Upper lobe of left lung (tissue), 6 donors: ENCODE measurements around the gene SIGLEC10. TPM values are rescaled to one million over a fixed set of nuclear protein-coding genes. Genes with fewer than 3 reads are reported as not detected.

Experiments
- ATAC-seq, 2 donors: fragments of 200-7000 bp; cut with Tn5 transposase; one replicate each; pipeline ENCODE4 v1.9.1; 2022; ENCODE audit warnings: mild to moderate bottlenecking in 2 of 2, moderate library complexity in 2 of 2; ENCODE audit not compliant: low FRiP score in 2 of 2
- DNase-seq, 2 donors: peaks; one replicate each; pipeline ENCODE4 v3.0.0-alpha.2; 2019 to 2020
- H3K27ac ChIP-seq, 4 donors: fragments of 200-600 bp; sonication (generic); one replicate each; pipeline ENCODE4 v1.5.1; 2016 to 2019
- H3K27me3 ChIP-seq, 4 donors: fragments of 200-600 bp; sonication (generic); one replicate each; pipeline ENCODE4 v1.5.1; 2017 to 2019
- H3K36me3 ChIP-seq, 4 donors: fragments of 200-600 bp; sonication (generic); one replicate each; pipeline ENCODE4 v1.5.1; 2016 to 2019
- H3K4me1 ChIP-seq, 4 donors: fragments of 200-600 bp; sonication (generic); one replicate each; pipeline ENCODE4 v1.5.1; 2018 to 2019
- H3K4me3 ChIP-seq, 4 donors: fragments of 200-600 bp; sonication (generic); one replicate each; pipeline ENCODE4 v1.5.1; 2017 to 2019; ENCODE audit warnings: mild to moderate bottlenecking in 2 of 4, moderate library complexity in 1 of 4
- H3K9me3 ChIP-seq, 4 donors: fragments of 200-600 bp; sonication (generic); one replicate each; pipeline ENCODE4 v1.5.1; 2018 to 2019
- EP300 ChIP-seq, 4 donors: sonication (generic); formaldehyde crosslinking; IDR thresholded peaks; one replicate each; pipeline ENCODE4 v1.5.1; 2017; ENCODE audit warnings: antibody characterized with exemption in 4 of 4, control low read depth in 2 of 4
- POLR2A ChIP-seq, 4 donors: fragments of 450-650 bp; IDR thresholded peaks; one replicate each; pipeline ENCODE4 v1.5.1; 2016 to 2017; ENCODE audit warnings: antibody characterized with exemption in 4 of 4, mild to moderate bottlenecking in 2 of 4
- POLR2AphosphoS5 ChIP-seq, 2 donors: sonication (generic); formaldehyde crosslinking; IDR thresholded peaks; one replicate each; pipeline ENCODE4 v1.5.1; 2017; ENCODE audit warnings: antibody characterized with exemption in 2 of 2
- WGBS, 2 donors: methylation state at CpG; one replicate each; pipeline ENCODE4 v1.1.5; 2017 to 2018; 5-methylcytosine and 5-hydroxymethylcytosine counted together
- total RNA-seq, 6 donors: library from RNA; depleted of rRNA in 4 of 6; stranded (reverse); fragments of >200 nt in 4 of 6; gene quantifications; one replicate each; pipeline versions ENCODE4 v1.1.0 to v1.2.1, GENCODE V29; 2016 to 2021
- TF ChIP-seq, protein P1 (sequence below), 6 experiments: fragments of 450-650 bp in 4 of 6; fragments of 200-600 bp in 2 of 6; sonication (generic) in 2 of 6; IDR thresholded peaks; one replicate each; pipeline ENCODE4 v1.5.1; 2016 to 2019; ENCODE audit warnings: antibody characterized with exemption in 6 of 6
- donor health status: DM: no; HTN: no; CAD: no; lungs with moderate emphysema.
- donor health status: DM: no; HTN: yes; CAD: no; lungs with severe emphysema.

SIGLEC10 gene
- total RNA-seq, 6 donors from 2014 or later, result 13.2 to 76.5 (median 16.9) TPM

DNA sequence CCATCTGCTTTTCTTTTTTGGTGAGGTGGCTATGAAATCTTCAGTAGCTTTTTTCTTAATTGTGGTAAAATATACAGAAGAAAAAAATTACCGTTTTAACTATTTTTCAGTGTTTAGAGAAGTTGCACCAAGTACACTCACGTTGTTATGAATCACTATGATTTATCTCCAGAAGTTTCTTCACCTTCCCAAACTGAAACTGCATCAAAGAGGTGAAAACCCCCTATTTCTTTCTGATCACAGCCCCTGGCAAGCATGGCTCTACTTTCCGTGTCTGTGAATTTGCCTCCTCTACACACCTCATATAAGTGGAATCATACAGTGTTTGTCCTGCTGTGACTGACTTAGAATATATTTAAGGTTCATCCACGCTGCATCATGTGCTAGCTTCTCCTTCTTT is 15.6 kb upstream of the SIGLEC10 start:
- 52 to 62% methylated on average over 4 of the region's 4 CpGs for WGBS, 2 donors

DNA sequence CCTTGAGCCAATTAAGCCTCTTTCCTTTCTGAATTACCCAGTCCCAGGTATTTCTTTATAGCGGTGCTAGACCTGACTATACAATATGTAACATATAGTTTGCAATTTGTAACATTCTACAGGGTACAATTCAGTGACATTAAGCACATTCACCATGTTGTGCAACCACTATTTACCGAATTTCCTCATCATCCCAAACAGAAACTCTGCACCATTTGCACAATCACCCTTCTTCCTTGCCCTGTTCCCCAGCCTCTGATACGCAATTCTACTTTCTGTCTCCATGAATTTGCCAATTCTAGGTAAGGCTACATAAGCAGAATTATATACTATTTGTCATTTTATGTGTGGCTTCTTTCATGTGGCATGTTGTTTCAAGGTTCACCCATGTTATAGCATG is 13.7 kb upstream of the SIGLEC10 start:
- no peaks in the 10 kb centered on the region for H3K36me3 ChIP-seq
- H3K9me3 ChIP-seq, result no peaks in the 10 kb centered on the region
- H3K27ac ChIP-seq, result peak overlapping the region; percentile 40 to 77 (median 60)
- no peak overlapping the region for H3K4me3 ChIP-seq
- 47 to 50% methylated on average over 3 of the region's 3 CpGs for WGBS, 2 donors
- H3K4me1 ChIP-seq, result peaks cover 0 to 3% (median 0%) of the 10 kb centered on the region in 4 donors
- peak in 1 of 4 donors; percentile 26 for TF ChIP-seq POLR2A (IDR thresholded peaks at IDR 0.05)
- TF ChIP-seq POLR2AphosphoS5 (IDR thresholded peaks at IDR 0.05), result peak; percentile 13 to 78
- TF ChIP-seq, protein P1, sequence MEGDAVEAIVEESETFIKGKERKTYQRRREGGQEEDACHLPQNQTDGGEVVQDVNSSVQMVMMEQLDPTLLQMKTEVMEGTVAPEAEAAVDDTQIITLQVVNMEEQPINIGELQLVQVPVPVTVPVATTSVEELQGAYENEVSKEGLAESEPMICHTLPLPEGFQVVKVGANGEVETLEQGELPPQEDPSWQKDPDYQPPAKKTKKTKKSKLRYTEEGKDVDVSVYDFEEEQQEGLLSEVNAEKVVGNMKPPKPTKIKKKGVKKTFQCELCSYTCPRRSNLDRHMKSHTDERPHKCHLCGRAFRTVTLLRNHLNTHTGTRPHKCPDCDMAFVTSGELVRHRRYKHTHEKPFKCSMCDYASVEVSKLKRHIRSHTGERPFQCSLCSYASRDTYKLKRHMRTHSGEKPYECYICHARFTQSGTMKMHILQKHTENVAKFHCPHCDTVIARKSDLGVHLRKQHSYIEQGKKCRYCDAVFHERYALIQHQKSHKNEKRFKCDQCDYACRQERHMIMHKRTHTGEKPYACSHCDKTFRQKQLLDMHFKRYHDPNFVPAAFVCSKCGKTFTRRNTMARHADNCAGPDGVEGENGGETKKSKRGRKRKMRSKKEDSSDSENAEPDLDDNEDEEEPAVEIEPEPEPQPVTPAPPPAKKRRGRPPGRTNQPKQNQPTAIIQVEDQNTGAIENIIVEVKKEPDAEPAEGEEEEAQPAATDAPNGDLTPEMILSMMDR (IDR thresholded peaks at IDR 0.05), result no peak
- peak in 1 of 4 donors; percentile 51 for TF ChIP-seq EP300 (IDR thresholded peaks at IDR 0.05)
- H3K27me3 ChIP-seq, result no peaks in the 10 kb centered on the region
- DNase-seq (no peak), ATAC-seq (no peak)

More for the DNA sequence above, 15.6 kb upstream of the SIGLEC10 start:
- Histone ChIP-seq H3K4me3 (no peak overlapping the region), H3K36me3 (no peaks in the 10 kb centered on the region), H3K4me1 (no peaks in the 10 kb centered on the region), H3K9me3 (no peaks in the 10 kb centered on the region), H3K27me3 (no peaks in the 10 kb centered on the region), H3K27ac (peak overlapping the region in 2 of 4 donors; percentile 3 to 15)
- TF ChIP-seq POLR2AphosphoS5 (IDR thresholded peaks at IDR 0.05) (no peak), EP300 (IDR thresholded peaks at IDR 0.05) (no peak), POLR2A (IDR thresholded peaks at IDR 0.05) (no peak)
- TF ChIP-seq, protein P1 (IDR thresholded peaks at IDR 0.05), result no peak
- no peak for ATAC-seq
- DNase-seq, result no peak

DNA sequence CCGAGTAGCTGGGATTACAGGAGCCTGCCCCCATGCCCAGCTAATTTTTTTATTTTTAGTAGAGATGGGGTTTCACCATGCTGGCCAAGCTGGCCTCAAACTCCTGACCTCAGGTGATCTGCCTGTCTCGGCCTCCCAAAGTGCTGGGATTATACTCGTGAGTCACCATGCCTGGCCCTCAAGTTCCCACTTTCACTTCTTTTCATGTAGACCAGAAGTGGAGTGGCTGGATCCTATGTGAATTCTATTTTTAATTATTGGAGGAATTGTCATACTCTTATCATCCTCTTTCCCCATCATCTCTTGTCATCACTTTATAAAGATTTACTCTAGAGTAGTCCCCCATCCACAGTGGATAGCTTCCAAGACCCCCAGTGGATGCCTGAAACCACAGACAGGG is 12.8 kb upstream of the SIGLEC10 start:
- ATAC-seq, result no peak
- 54 to 56% methylated on average over 3 of the region's 3 CpGs for WGBS, 2 donors
- H3K4me3 ChIP-seq, result no peak overlapping the region
- no peaks in the 10 kb centered on the region for H3K27me3 ChIP-seq
- no peaks in the 10 kb centered on the region for H3K36me3 ChIP-seq
- H3K9me3 ChIP-seq, result no peaks in the 10 kb centered on the region
- peak overlapping the region in 3 of 4 donors; percentile 54 to 77 (median 65) for H3K27ac ChIP-seq
- DNase-seq, result no peak
- TF ChIP-seq, protein P1 (IDR thresholded peaks at IDR 0.05), result no peak
- TF ChIP-seq EP300 (IDR thresholded peaks at IDR 0.05) (no peak), POLR2A (IDR thresholded peaks at IDR 0.05) (no peak), POLR2AphosphoS5 (IDR thresholded peaks at IDR 0.05) (no peak)
- H3K4me1 ChIP-seq, result peaks cover 0 to 3% (median 0%) of the 10 kb centered on the region in 4 donors

DNA sequence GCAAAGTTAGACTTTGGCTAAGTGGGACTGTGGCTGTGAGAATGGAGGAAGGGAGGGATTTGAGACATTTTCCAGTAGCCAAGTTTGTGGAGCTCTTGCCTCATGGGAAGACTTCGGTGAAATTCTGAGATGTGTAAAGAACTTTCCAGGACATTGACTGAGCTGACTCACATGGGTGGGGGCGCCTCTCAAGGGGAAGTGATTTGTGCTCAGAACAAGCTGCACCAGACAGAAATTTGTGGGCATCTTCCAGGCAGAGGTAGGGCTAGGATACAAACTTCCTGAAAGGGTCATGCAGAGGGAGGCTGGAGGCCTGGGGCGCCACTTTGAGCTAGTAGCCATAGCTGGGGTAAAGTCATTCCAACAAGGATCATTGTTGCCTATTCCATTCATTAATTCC is 9.8 kb upstream of the SIGLEC10 start:
- 58 to 65% methylated on average over 3 of the region's 3 CpGs for WGBS, 2 donors
- Histone ChIP-seq H3K4me3 (no peak overlapping the region), H3K36me3 (no peaks in the 10 kb centered on the region), H3K27me3 (no peaks in the 10 kb centered on the region), H3K4me1 (peaks cover 0 to 3% (median 0%) of the 10 kb centered on the region in 4 donors), H3K27ac (peak overlapping the region in 2 of 4 donors; percentile 49 to 60), H3K9me3 (no peaks in the 10 kb centered on the region)
- TF ChIP-seq POLR2AphosphoS5 (IDR thresholded peaks at IDR 0.05), result no peak
- TF ChIP-seq POLR2A (IDR thresholded peaks at IDR 0.05), result peak in 1 of 4 donors; percentile 37
- ATAC-seq, result peak in 1 of 2 donors; percentile 58
- peak in 1 of 2 donors; percentile 57 for DNase-seq

DNA sequence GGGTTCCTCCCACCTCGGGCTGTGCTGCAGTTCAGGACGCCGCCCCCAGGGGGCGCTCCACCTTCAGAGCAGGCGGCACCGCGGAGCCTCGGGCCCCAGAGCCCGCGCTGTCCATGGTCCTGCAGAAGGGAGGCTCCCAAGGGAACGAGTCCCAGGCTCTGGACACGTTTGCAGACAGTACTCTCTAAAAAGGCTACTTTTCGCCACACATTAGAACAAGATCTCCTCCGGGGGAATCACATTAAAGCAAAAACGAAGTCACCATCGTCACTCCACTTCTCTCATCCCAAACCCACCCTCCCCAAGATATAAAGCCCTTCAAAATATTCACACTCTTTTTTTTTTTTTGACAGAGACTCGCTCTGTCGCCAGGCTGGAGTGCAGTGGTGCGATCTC is 4.6 kb upstream of the SIGLEC10 start:
- ATAC-seq (peak; percentile 90 to 93), DNase-seq (peak; percentile 89 to 98)
- Histone ChIP-seq H3K27ac (peak overlapping the region in 1 of 4 donors; percentile 4), H3K4me1 (peaks cover 0 to 9% (median 3%) of the 10 kb centered on the region in 4 donors), H3K36me3 (no peaks in the 10 kb centered on the region), H3K9me3 (no peaks in the 10 kb centered on the region), H3K27me3 (peaks cover 0 to 3% (median 0%) of the 10 kb centered on the region in 4 donors), H3K4me3 (peak overlapping the region in 1 of 4 donors; percentile 15)
- no peak for TF ChIP-seq POLR2AphosphoS5 (IDR thresholded peaks at IDR 0.05)
- TF ChIP-seq POLR2A (IDR thresholded peaks at IDR 0.05), result no peak
- TF ChIP-seq EP300 (IDR thresholded peaks at IDR 0.05), result no peak
- TF ChIP-seq, protein P1 (IDR thresholded peaks at IDR 0.05), result peak; percentile 96 to 99 (median 96)
- WGBS, 2 donors, result 12 to 26% methylated on average over 8 to 19 of the region's 19 CpGs
